Heart right ventricle (tissue), 16 donors: ENCODE results near the gene TMEM258. TPM values are rescaled to one million over a fixed set of nuclear protein-coding genes. Genes with fewer than 3 reads are reported as not detected.

Source experiments
- ATAC-seq, 8 donors: fragments of 200-7000 bp; cut with Tn5 transposase; one replicate each; pipeline ENCODE4 v1.9.1; 2020; ENCODE audit warnings: mild to moderate bottlenecking in 8 of 8, moderate library complexity in 8 of 8, moderate number of reproducible peaks in 1 of 8
- DNase-seq, 2 donors: peaks; one replicate each; pipeline ENCODE4 v3.0.0-alpha.2; 2020
- H3K27ac ChIP-seq, 10 donors: fragments of 200-600 bp; sonication (generic) in 2 of 10; one replicate each; pipeline versions ENCODE4 v1.5.0 to v1.8.0; 2020 to 2022; ENCODE audit warnings: mild to moderate bottlenecking in 3 of 10
- H3K27me3 ChIP-seq, 7 donors: fragments of 200-600 bp; one replicate each; pipeline ENCODE4 v1.8.0; 2021 to 2022; ENCODE audit warnings: mild to moderate bottlenecking in 2 of 7
- H3K36me3 ChIP-seq, 9 donors: fragments of 200-600 bp; sonication (generic) in 1 of 9; one replicate each; pipeline versions ENCODE4 v1.5.0 to v1.8.0; 2020 to 2022; ENCODE audit warnings: mild to moderate bottlenecking in 2 of 9
- H3K4me1 ChIP-seq, 9 donors: fragments of 200-600 bp; sonication (generic) in 1 of 9; one replicate each; pipeline versions ENCODE4 v1.5.0 to v1.8.0; 2020 to 2022; ENCODE audit warnings: mild to moderate bottlenecking in 4 of 9
- H3K4me3 ChIP-seq, 10 donors: fragments of 200-600 bp; sonication (generic) in 2 of 10; one replicate each; pipeline versions ENCODE4 v1.5.0 to v1.8.0; 2020 to 2022; ENCODE audit warnings: mild to moderate bottlenecking in 7 of 10, moderate library complexity in 2 of 10
- H3K9me3 ChIP-seq, 11 donors: fragments of 200-600 bp in 10 of 11; sonication (generic) in 2 of 11; one replicate each; pipeline versions ENCODE4 v1.5.0 to v1.8.0; 2013 to 2022; ENCODE audit warnings: mild to moderate bottlenecking in 2 of 11, control low read depth in 1 of 11, moderate library complexity in 1 of 11
- CTCF ChIP-seq, 9 donors: fragments of 200-600 bp; sonication (generic) in 2 of 9; IDR thresholded peaks; one replicate each; pipeline versions ENCODE4 v1.5.0 to v1.8.0; 2021 to 2022; ENCODE audit warnings: antibody characterized with exemption in 9 of 9, mild to moderate bottlenecking in 5 of 9, moderate library complexity in 1 of 9
- WGBS, 2 donors: extraction: QIAGEN DNeasy Blood & Tissue Kit; methylation state at CpG; one replicate each; pipeline ENCODE4 v1.1.7; 2013; ENCODE audit warnings: inconsistent platforms in 1 of 2; 5-methylcytosine and 5-hydroxymethylcytosine counted together
- intact Hi-C, 10 donors: fragments of 100-400 bp; cut with DNase I; formaldehyde crosslinking; loops; one replicate each; pipeline versions ENCODE4 v1.11.1 to v1.14.2; 2022
- polyA plus RNA-seq, 2 donors: library from polyadenylated mRNA; stranded (reverse); fragments of 200-250 nt; gene quantifications; one replicate each; pipeline ENCODE4 v1.2.3, GENCODE V29; 2013
- total RNA-seq, 10 donors: library from RNA; stranded (reverse); fragmentation: NEBNext Ultra II Directional in 3 of 10; extraction: Animal tissue kit (Norgen Biotek cat#: 25700) in 3 of 10; gene quantifications; one replicate each; pipeline versions ENCODE4 v1.2.1 to v1.2.4, GENCODE V29; 2021 to 2023
- donor health status: Arrhythmogenic right ventricular cardiomyopathy.
- donor health status: ischemic (EF 13 %, LVEDD 7.1; RV severe dilation, severe dysfunction).
- donor health status: healthy with polysubstance abuse.
- donor health status: DM: no; HTN: yes; CAD: no.
- donor health status: DM: no; HTN: no; CAD: no.
- donor health status: ischemic (EF 25% LVEDD 6.9; RV normal size, moderate dysfunction).
- donor health status: ischemic (EF 25% LVEDD 5.7; RV mildly dilated, moderate dysfunction).
- donor health status: healthy.
- donor health status: DM: yes; HTN: yes; CAD: no.
- donor health status: Ischemic cardiomyopathy.
- donor health status: ischemic (EF 35%, LVEDD 5.7; RV mildly dilated, moderate dysfunction).
- donor health status: nonischemic (EF 11% LVEDD 7.7; RV severe dilation, severe dysfunction).
- donor health status: DM: yes; HTN: yes; CAD: no.
- donor health status: PGD.
- donor health status: ischemic (EF 29% LVEDD 5.4; RV normal size, mild dysfunction).
- donor health status: nonischemic (EF 23%, LVEDD 6.1; RV moderate dilation, normal function).

TMEM258 gene
- total and polyA plus RNA-seq, 12 donors, result 80.7 to 273 (median 109) TPM

- Histone ChIP-seq H3K27ac (no peak overlapping the region), H3K4me1 (peaks cover 0 to 7% (median 0%) of the 10 kb centered on the region in 9 donors), H3K27me3 (no peaks in the 10 kb centered on the region), H3K9me3 (no peaks in the 10 kb centered on the region), H3K36me3 (peaks cover 0 to 88% (median 30%) of the 10 kb centered on the region in 9 donors), H3K4me3 (no peak overlapping the region)
- 88 to 98% methylated on average over 1 of the region's 1 CpG for WGBS, 2 donors
- intact Hi-C loops, result loop anchor here in 2 of 10 donors (10.0 kb wide), 2 partner anchors 90 to 280 kb away; partner anchors contain the start of gene FADS3 (in 1 of the 2)
- no peak for ATAC-seq
- TF ChIP-seq CTCF (IDR thresholded peaks at IDR 0.05), result no peak
- DNase-seq, result no peak
Observed at GRCh38 chr11:61805146-61805545, 12.7 kb upstream of the TMEM258 start.

- 49 to 58% methylated on average over 3 of the region's 3 CpGs for WGBS, 2 donors
- TF ChIP-seq CTCF (IDR thresholded peaks at IDR 0.05), result no peak
- DNase-seq (no peak), ATAC-seq (no peak)
- intact Hi-C loops, result loop anchor here in 4 of 10 donors (5.0 to 10.0 kb wide), 4 partner anchors 91 to 303 kb away; partner anchors contain the start of gene FADS3 (in 1 of the 4)
- Histone ChIP-seq H3K9me3 (no peaks in the 10 kb centered on the region), H3K4me3 (no peak overlapping the region), H3K27ac (no peak overlapping the region), H3K36me3 (peaks cover 0 to 79% (median 24%) of the 10 kb centered on the region in 9 donors), H3K4me1 (peaks cover 0 to 9% (median 0%) of the 10 kb centered on the region in 9 donors), H3K27me3 (no peaks in the 10 kb centered on the region)
Observed at GRCh38 chr11:61803889-61804647, 11.7 kb upstream of the TMEM258 start.

- WGBS, 2 donors, result 88% methylated on average over 6 of the region's 6 CpGs
- no peak for DNase-seq
- intact Hi-C loops, result loop anchor here in 4 of 10 donors (5.0 to 10.0 kb wide), 4 partner anchors 92 to 305 kb away; partner anchors contain the start of gene FADS3 (in 1 of the 4)
Observed at GRCh38 chr11:61802605-61803004, 10.2 kb upstream of the TMEM258 start.

More at GRCh38 chr11:61802605-61803004, 10.2 kb upstream of the TMEM258 start:
- H3K27me3 ChIP-seq, result no peaks in the 10 kb centered on the region
- peaks cover 0 to 64% (median 21%) of the 10 kb centered on the region in 9 donors for H3K36me3 ChIP-seq
- TF ChIP-seq CTCF (IDR thresholded peaks at IDR 0.05), result no peak
- H3K4me1 ChIP-seq, result peaks cover 0 to 12% (median 4%) of the 10 kb centered on the region in 9 donors
- no peaks in the 10 kb centered on the region for H3K9me3 ChIP-seq
- no peak for ATAC-seq
- H3K4me3 ChIP-seq, result no peak overlapping the region
- no peak overlapping the region for H3K27ac ChIP-seq
